Stimulated activated naive B cell treated with anti-CD40 and anti-IgM and Interleukin-4, amounts not matched to agents 10 μg/mL and 1 μg/mL and 100 μg/mL, for 72 hours (primary cell): ENCODE data around the gene OTULIN.

Experiments
- ATAC-seq, 2 donors: fragments of 150-1000 bp; cut with Tn5 transposase; replicated peaks; 2 replicates each; pipeline ENCODE4 v1.10.0; 2021; ENCODE audit warnings: moderate library complexity in 1 of 2
- DNase-seq: peaks from one replicate; pipeline ENCODE4 v3.0.0; 2021
- H3K27ac Mint-ChIP-seq: one replicate; pipeline ENCODE4 v1.8.0; 2022; ENCODE audit warnings: mild to moderate bottlenecking, mixed read lengths
- H3K27me3 Mint-ChIP-seq, 2 donors: one replicate each; pipeline ENCODE4 v1.8.0; 2022; ENCODE audit warnings: mixed read lengths in 2 of 2
- H3K36me3 Mint-ChIP-seq, 2 donors: one replicate each; pipeline ENCODE4 v1.8.0; 2022; ENCODE audit warnings: mixed read lengths in 2 of 2, mild to moderate bottlenecking in 1 of 2
- H3K4me1 Mint-ChIP-seq, 2 donors: one replicate each; pipeline ENCODE4 v1.8.0; 2022; ENCODE audit warnings: mixed read lengths in 2 of 2, mild to moderate bottlenecking in 1 of 2
- H3K4me3 Mint-ChIP-seq, 2 donors: one replicate each; pipeline ENCODE4 v1.8.0; 2022; ENCODE audit warnings: mild to moderate bottlenecking in 2 of 2, mixed read lengths in 2 of 2, moderate library complexity in 1 of 2
- H3K9me3 Mint-ChIP-seq, 2 donors: one replicate each; pipeline ENCODE4 v1.8.0; 2022; ENCODE audit warnings: mixed read lengths in 2 of 2, mild to moderate bottlenecking in 1 of 2

Gene OTULIN

DNA sequence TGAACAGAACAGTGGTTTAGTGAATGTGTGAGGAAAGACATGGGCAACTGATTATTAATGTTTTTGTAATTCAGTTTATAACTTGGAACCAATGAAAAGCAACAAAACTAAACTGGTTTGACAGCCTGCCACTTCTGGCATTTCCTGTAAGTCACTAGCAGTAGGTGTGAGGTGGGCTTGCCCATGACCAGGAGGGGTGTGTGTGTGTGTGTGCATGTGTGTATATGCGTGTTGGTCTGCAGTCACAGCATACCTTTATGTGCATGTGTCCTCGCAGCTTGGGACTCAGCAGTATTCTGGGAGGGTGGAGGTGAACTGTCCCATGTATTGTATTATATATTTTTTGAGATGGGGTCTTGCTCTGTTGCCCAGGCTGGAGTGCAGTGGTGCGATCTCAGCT lies 32.3 kb downstream of the OTULIN start:
- peak overlapping the region; percentile 20 for H3K27ac Mint-ChIP-seq
- no peaks in the 10 kb centered on the region for H3K9me3 Mint-ChIP-seq
- H3K36me3 Mint-ChIP-seq, result peaks cover 53 to 73% of the 10 kb centered on the region in 2 donors
- no peaks in the 10 kb centered on the region for H3K27me3 Mint-ChIP-seq
- ATAC-seq (no peak), DNase-seq (no peak)
- no peak overlapping the region for H3K4me3 Mint-ChIP-seq
- peaks cover 6 to 11% of the 10 kb centered on the region in 2 donors for H3K4me1 Mint-ChIP-seq

DNA sequence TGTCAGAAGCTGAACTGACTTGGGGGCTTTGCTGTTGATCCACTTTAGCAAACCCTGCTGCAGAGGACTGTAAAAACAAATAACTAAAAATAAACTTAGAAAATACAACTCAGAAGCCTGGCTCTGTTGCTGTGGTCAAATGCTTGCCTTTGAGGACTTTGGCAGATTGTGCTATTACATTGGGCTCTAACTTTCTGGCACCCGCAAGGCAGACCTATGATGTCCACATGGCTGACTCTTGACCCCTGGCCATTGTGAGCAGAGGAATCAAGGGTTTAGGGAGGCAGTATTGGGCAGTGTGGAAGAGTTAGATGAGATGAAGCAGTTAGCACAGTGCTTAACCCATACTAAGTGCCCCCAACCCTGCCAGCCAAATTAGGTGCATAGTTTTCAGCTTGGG lies 34.0 kb downstream of the OTULIN start:
- Mint-ChIP-seq H3K4me1 (peaks cover 11 to 15% of the 10 kb centered on the region in 2 donors), H3K4me3 (no peak overlapping the region), H3K9me3 (no peaks in the 10 kb centered on the region), H3K36me3 (peaks cover 54 to 74% of the 10 kb centered on the region in 2 donors), H3K27ac (no peak overlapping the region), H3K27me3 (no peaks in the 10 kb centered on the region)
- DNase-seq (no peak), ATAC-seq (no peak)

DNA sequence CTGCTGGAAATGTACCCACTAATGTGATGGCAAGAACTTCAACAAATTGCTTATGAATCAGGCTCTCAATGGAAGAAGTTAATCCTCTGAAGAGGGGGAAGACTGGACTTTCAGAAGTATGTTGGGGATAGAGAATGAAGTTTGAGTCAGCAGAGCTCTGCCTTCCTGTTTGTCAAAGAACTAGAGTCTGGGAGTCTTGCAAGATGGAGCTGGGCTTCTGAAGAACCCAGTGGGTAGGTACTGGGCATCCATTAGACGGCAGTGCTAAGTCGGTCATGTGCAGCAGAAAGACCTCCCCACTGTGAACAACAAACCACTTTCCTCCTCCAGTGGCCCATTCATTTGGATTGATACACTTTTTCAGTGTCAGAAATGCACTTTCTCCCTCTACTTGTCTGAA lies 34.6 kb downstream of the OTULIN start:
- no peak for DNase-seq
- Mint-ChIP-seq H3K9me3 (no peaks in the 10 kb centered on the region), H3K27me3 (no peaks in the 10 kb centered on the region), H3K4me1 (peaks cover 13 to 15% of the 10 kb centered on the region in 2 donors), H3K36me3 (peaks cover 53 to 73% of the 10 kb centered on the region in 2 donors), H3K4me3 (no peak overlapping the region), H3K27ac (peak overlapping the region; percentile 51)
- no peak for ATAC-seq

DNA sequence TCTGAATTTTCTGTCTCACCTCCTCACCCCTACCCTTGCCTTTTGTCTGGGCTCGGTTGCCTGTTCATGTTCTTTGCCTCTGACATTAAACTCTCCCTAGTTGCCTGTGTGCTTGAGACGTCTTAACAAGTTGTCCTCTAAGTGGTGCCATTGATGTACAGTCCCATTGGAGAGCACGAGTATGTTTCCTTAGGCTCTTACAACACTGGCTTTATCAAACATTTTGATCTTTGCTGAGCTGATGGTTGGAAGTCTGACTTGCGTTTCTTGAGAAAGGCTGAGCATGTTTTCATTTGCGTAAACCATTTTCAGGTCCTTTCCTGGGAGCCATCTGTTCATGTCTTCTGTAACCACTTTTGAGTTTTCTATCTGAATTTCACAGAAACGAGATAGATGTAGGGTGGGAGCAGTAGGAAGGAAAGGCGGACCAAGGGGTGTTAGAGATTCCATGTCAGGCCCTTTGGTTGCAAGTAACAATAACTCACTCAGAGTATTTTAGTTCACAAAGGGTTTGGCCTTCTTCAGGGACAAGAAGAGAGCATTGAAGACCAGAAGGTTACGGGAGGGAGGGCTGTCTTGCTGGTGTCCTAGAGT lies 35.4 kb downstream of the OTULIN start:
- Mint-ChIP-seq H3K27ac (no peak overlapping the region), H3K4me1 (peaks cover 13 to 15% of the 10 kb centered on the region in 2 donors), H3K4me3 (no peak overlapping the region), H3K27me3 (no peaks in the 10 kb centered on the region), H3K36me3 (peaks cover 54 to 78% of the 10 kb centered on the region in 2 donors), H3K9me3 (no peaks in the 10 kb centered on the region)
- no peak for ATAC-seq
- DNase-seq, result no peak

DNA sequence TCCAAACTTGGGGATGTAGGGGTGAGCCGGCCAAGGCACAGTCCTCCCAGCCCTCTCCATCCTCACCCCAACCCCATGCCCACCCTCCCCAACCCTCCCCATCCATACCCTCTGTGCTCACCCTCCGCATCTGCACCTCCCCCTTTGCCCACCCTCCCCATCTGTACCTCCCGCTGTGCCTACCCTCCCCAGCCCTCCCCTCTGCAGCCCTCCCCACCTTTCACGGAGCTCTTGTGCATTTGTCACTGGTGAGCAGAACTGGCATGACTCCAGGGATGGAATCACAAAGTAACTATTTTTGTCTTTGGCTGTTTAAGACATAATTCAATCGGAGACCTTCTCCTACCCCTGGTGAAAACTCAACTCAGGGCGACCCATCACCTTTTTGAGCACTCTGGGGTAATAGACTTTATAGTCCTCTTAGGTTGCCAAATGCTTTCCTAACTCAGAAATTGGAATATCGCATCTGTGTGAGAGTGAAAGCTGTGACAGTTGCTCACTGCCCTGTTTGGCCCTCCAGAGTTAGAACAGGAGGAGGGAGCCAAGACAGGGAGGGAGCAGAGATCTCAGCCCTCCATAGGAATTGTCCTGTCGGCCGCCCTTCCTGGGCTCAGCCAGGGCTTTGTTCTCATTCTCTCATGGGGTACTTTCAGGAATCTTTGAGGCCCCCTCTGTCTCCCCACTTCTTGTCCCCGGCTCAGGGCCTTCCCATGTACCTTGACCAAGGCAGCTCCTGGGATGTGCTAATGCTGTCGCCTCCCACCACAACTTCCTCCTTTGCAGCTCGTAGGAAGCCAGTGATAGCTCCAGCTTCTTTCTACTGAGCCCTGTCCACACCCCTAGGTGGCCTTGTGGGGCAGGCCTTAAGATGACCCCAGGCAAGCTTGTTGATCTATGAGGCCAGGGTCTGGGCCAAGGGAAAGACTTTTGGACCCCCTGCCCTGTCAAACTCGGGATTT lies 36.2 kb downstream of the OTULIN start:
- ATAC-seq (no peak), DNase-seq (no peak)
- H3K9me3 Mint-ChIP-seq, result no peaks in the 10 kb centered on the region
- H3K27ac Mint-ChIP-seq, result peak overlapping the region; percentile 37
- peaks cover 54 to 77% of the 10 kb centered on the region in 2 donors for H3K36me3 Mint-ChIP-seq
- no peaks in the 10 kb centered on the region for H3K27me3 Mint-ChIP-seq
- H3K4me1 Mint-ChIP-seq, result peaks cover 16 to 17% of the 10 kb centered on the region in 2 donors
- H3K4me3 Mint-ChIP-seq, result no peak overlapping the region

DNA sequence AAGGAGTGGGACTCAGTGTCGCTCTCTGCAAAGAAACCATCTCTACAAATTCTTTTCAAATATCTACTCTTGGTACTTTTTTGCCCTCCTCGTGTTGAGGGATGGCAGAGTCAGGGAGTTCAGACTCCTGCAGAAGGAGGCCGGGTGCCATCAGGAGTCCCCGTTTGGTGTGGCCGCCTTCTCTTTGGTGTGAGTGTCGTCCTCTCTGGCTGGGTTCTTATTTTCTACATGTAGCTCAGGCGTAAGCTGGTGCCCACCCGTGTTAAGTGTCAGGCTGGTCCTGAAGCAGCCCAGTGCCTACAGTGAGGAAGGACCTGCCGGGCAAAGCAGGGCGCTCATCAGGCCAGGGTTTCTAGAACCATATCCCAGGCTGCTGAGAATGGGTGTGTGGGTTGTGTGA lies 37.0 kb downstream of the OTULIN start:
- ATAC-seq (no peak), DNase-seq (no peak)
- no peaks in the 10 kb centered on the region for H3K27me3 Mint-ChIP-seq
- H3K4me3 Mint-ChIP-seq, result peak overlapping the region in 1 of 2 donors; percentile 44
- no peaks in the 10 kb centered on the region for H3K9me3 Mint-ChIP-seq
- peaks cover 20 to 24% of the 10 kb centered on the region in 2 donors for H3K4me1 Mint-ChIP-seq
- peak overlapping the region; percentile 91 for H3K27ac Mint-ChIP-seq
- peaks cover 48 to 72% of the 10 kb centered on the region in 2 donors for H3K36me3 Mint-ChIP-seq

DNA sequence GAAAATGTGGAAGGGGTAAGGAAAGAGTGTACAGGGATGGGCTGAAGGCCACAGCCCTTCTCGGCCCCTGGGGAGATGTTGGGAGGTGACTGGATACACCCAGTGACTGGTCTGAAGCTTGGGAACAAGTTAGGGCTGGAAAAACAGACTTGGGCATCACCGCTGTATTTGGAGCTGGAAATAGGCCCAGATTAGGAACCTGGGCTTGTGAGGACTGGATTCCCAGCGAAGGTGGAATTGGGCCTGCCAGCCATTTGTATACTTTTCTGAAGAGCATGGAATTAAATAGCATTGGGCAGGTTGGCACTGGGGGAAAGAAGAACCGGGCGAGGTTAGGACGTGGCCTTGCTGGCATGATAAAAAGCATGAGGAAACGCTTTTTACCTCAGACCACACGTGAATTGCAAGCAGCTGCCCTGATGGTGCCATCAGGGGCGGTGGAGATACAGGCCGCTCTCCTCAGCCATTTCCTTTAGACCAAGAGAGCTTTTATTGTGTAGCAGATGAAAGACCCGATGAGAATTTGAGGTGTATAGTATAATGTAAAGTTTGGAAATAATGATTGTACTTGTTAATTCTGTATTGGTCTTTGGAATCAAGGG lies 37.8 kb downstream of the OTULIN start:
- Mint-ChIP-seq H3K27ac (peak overlapping the region; percentile 91), H3K9me3 (no peaks in the 10 kb centered on the region), H3K4me3 (peak overlapping the region in 1 of 2 donors; percentile 44), H3K4me1 (peaks cover 23 to 31% of the 10 kb centered on the region in 2 donors), H3K27me3 (no peaks in the 10 kb centered on the region), H3K36me3 (peaks cover 50 to 74% of the 10 kb centered on the region in 2 donors)
- no peak for DNase-seq
- no peak for ATAC-seq

DNA sequence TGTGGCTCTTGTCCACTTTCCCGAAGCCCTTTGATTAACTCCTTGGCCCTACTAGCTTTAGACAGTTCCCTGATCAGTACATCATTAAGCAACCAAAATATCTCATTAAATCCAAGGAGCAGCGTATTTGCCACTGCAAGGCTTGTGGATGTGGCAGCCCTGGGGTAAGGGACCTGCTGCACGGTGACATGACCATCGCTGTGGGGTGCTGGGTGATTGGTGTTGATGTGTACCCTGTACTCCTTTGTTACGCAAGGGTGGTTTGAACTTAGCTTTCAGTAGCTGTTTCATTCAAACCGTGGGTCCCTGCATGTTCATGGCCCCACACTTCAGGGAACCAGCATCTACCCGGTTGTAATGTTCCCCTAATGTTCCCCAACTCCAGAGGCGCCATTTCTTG lies 41.0 kb downstream of the OTULIN start:
- H3K4me1 Mint-ChIP-seq, result peaks cover 23 to 31% of the 10 kb centered on the region in 2 donors
- H3K36me3 Mint-ChIP-seq, result peaks cover 43 to 65% of the 10 kb centered on the region in 2 donors
- ATAC-seq (no peak), DNase-seq (no peak)
- no peaks in the 10 kb centered on the region for H3K9me3 Mint-ChIP-seq
- no peak overlapping the region for H3K4me3 Mint-ChIP-seq
- peak overlapping the region; percentile 14 for H3K27ac Mint-ChIP-seq
- H3K27me3 Mint-ChIP-seq, result no peaks in the 10 kb centered on the region

DNA sequence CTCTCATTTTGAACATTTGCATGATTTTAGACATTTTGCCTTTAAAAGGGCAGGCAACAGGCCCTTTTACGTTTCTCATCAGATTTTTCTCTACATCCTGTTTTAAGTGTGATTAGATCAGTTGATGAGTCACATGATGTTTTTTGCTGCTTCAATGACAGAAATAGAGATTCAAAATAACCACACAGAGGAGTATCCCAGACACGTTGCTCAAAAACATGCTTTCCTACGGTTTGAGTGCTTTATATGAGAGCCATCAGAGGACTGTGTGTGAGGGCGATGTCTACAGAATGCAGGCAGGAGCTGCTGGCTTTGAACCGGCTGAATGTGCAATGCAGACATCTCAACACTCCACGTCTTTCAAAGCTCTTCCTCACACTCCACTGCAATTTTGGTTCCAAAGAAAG lies 42.1 kb downstream of the OTULIN start:
- peak; percentile 56 to 58 for ATAC-seq
- peak overlapping the region; percentile 94 for H3K27ac Mint-ChIP-seq

DNA sequence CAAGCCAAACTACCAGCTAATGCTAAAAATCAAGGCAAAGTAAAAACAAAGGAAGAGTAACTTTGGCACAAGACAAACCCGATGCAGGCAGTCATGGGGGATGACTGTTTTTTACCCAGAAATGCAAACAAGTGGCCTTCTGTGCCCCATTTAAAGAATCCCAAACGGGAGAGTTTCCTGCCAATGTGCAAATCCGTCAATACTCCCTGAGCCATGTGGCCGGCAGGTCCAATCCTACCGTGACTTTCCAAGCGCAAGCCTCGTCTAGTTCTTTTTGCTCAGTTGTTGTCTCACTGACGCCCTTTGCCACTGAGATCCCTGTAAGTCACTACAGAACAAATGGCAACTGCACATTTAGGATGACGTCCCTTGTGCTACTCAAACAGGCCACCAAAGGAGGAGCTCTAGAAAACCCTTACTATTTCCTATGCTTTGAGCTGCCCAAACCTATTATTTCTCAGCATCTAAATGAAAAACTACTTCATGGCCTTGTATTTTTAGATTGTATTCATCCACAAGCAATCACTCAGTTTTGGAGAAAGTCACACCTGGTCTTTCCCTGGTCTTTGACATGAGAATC lies 43.4 kb downstream of the OTULIN start:
- no peak for DNase-seq
- Mint-ChIP-seq H3K9me3 (no peaks in the 10 kb centered on the region), H3K36me3 (peaks cover 46 to 65% of the 10 kb centered on the region in 2 donors), H3K27me3 (no peaks in the 10 kb centered on the region), H3K4me1 (peaks cover 15 to 16% of the 10 kb centered on the region in 2 donors), H3K4me3 (no peak overlapping the region), H3K27ac (no peak overlapping the region)
- ATAC-seq, result no peak

More for the DNA sequence above, 42.1 kb downstream of the OTULIN start:
- DNase-seq, result no peak
- no peaks in the 10 kb centered on the region for H3K9me3 Mint-ChIP-seq
- H3K27me3 Mint-ChIP-seq, result no peaks in the 10 kb centered on the region
- no peak overlapping the region for H3K4me3 Mint-ChIP-seq
- H3K36me3 Mint-ChIP-seq, result peaks cover 42 to 64% of the 10 kb centered on the region in 2 donors
- H3K4me1 Mint-ChIP-seq, result peaks cover 19 to 22% of the 10 kb centered on the region in 2 donors

DNA sequence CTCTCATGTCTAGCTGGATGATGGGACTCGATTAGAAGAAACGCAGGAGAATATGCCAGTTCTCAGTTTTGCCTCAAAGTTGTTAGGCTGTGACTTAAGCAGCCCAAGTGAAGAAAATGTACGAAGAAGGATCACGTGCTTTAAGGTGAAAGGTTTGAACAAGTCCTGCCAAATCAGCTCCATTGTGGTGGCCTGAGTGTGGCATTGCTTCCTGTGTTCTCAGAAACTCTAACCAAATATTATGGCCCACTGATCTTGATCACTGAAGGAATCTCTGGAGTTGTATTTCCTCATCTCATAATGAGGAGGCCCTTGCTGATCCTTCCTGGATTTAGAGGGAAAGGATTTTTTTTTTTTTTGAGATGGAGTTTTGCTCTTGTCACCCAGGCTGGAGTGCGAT lies 44.0 kb downstream of the OTULIN start:
- no peak overlapping the region for H3K4me3 Mint-ChIP-seq
- DNase-seq (no peak), ATAC-seq (no peak)
- H3K9me3 Mint-ChIP-seq, result no peaks in the 10 kb centered on the region
- H3K4me1 Mint-ChIP-seq, result peaks cover 11 to 16% of the 10 kb centered on the region in 2 donors
- peaks cover 44 to 60% of the 10 kb centered on the region in 2 donors for H3K36me3 Mint-ChIP-seq
- H3K27ac Mint-ChIP-seq, result no peak overlapping the region
- no peaks in the 10 kb centered on the region for H3K27me3 Mint-ChIP-seq

DNA sequence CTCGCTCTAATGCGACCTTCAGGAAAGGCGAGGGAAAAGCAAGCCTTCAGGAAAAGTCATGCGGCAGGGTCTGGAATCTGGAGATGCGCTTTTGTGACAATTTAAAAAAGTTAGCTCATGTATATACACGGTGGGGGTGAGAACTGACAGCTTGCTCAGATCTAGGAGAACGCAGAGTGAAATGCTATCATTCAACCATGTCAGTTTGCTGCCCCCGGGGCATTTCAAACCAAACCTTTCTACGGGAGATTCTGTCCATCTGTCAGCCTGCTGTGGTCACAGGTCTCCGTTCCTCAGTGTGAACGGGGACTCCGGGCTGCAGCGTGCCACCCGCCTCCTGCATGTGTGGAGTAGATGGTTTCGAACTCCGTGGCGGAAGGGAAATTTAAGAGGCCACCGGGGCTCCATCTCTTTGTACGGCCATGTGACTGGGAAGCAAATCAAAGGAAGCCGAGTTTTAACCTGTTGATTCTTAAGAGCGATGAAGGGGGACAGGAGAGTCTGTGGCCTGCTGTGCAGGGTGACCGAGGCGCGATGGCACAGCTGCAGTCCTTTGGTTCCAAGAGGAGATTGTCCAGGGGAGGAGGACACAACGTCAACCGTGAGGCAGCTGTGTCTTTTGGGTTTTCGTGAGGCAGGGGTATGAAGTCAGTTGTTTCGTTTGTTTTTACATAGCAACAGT lies 45.9 kb downstream of the OTULIN start:
- H3K4me3 Mint-ChIP-seq, result no peak overlapping the region
- peaks cover 9 to 16% of the 10 kb centered on the region in 2 donors for H3K4me1 Mint-ChIP-seq
- no peaks in the 10 kb centered on the region for H3K9me3 Mint-ChIP-seq
- ATAC-seq (no peak), DNase-seq (no peak)
- H3K36me3 Mint-ChIP-seq, result peaks cover 50 to 67% of the 10 kb centered on the region in 2 donors
- H3K27me3 Mint-ChIP-seq, result no peaks in the 10 kb centered on the region
- peak overlapping the region; percentile 31 for H3K27ac Mint-ChIP-seq

DNA sequence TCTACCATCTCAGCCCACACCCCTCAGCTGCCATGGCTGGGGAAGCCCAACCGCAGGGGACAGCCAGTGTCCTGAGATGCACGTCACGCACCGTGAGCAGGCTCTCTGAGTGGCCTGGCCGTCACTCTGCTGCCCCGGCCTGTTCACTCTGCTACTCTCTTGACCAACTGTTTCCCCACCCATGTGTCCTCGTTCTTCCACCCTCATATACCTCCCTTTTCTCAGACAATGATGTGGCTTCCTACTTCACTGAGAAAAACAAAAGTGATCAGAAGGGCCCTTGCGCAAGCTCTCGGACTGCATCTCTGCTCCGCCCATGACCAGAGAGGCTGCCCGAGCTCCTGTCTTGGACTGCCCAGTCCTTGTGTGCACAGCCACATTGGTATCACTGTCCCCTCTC lies 47.6 kb downstream of the OTULIN start:
- no peak for DNase-seq
- no peaks in the 10 kb centered on the region for H3K27me3 Mint-ChIP-seq
- H3K36me3 Mint-ChIP-seq, result peaks cover 46 to 64% of the 10 kb centered on the region in 2 donors
- ATAC-seq, result no peak
- H3K27ac Mint-ChIP-seq, result peak overlapping the region; percentile 72
- no peaks in the 10 kb centered on the region for H3K9me3 Mint-ChIP-seq
- no peak overlapping the region for H3K4me3 Mint-ChIP-seq
- peaks cover 0 to under 1% of the 10 kb centered on the region in 2 donors for H3K4me1 Mint-ChIP-seq

DNA sequence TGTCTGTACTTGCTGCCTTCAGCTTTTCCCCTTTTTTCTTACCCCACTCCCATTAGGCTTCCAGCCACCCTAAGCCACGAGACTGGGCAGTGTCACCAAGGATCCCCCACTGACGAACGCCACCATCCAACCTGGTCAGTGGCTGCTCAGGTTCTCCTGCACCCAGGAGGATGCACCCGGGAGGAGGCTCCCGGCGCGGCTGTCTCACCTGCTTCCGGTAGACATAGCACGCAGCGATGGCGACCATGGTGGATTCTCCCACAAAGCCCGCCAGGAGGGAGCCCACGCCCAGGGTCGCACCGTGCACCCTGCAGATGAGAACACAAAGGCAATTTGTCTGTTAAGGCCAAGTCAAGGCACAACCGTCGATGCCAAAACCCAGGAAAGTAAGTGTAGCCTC lies 48.1 kb downstream of the OTULIN start:
- Mint-ChIP-seq H3K4me3 (no peak overlapping the region), H3K4me1 (no peaks in the 10 kb centered on the region), H3K9me3 (no peaks in the 10 kb centered on the region), H3K27me3 (no peaks in the 10 kb centered on the region), H3K36me3 (peaks cover 46 to 67% of the 10 kb centered on the region in 2 donors), H3K27ac (peak overlapping the region; percentile 44)
- DNase-seq (no peak), ATAC-seq (no peak)
